SJCRH30 (cell line): ENCODE results near the gene TCAP. TPM values are rescaled to one million over a fixed set of nuclear protein-coding genes. Genes with fewer than 3 reads are reported as not detected.
"Not testable (repeated sequence)": the region's sequence is repeated elsewhere in the genome, so short reads cannot be mapped to it uniquely, and the experiment has no call there.

Source experiments
- DNase-seq, 2 experiments: peaks; one replicate each; pipeline ENCODE4 v3.0.0-alpha.2; 2015 to 2020
- H3K27ac ChIP-seq: fragments of 250-450 bp; sonication (Bioruptor Pico); 2 replicates; pipeline ENCODE4 v1.5.1; 2020; ENCODE audit warnings: mild to moderate bottlenecking, moderate library complexity
- H3K27me3 ChIP-seq: fragments of 250-450 bp; sonication (Bioruptor Pico); 2 replicates; pipeline ENCODE4 v1.5.1; 2020; ENCODE audit warnings: mild to moderate bottlenecking, moderate library complexity
- H3K36me3 ChIP-seq: fragments of 250-450 bp; sonication (Bioruptor Pico); 2 replicates; pipeline ENCODE4 v1.5.1; 2020; ENCODE audit warnings: mild to moderate bottlenecking, moderate library complexity
- H3K4me1 ChIP-seq: fragments of 250-450 bp; sonication (Bioruptor Pico); 2 replicates; pipeline ENCODE4 v1.5.1; 2020; ENCODE audit warnings: mild to moderate bottlenecking, moderate library complexity
- H3K4me3 ChIP-seq: fragments of 250-450 bp; sonication (Bioruptor Pico); 2 replicates; pipeline ENCODE4 v1.5.1; 2020; ENCODE audit warnings: mild to moderate bottlenecking, moderate library complexity
- H3K9me3 ChIP-seq: fragments of 250-450 bp; sonication (Bioruptor Pico); replicated peaks from 2 replicates; pipeline ENCODE4 v1.5.1; 2020; ENCODE audit warnings: mild to moderate bottlenecking, moderate library complexity
- total RNA-seq: library from RNA; depleted of rRNA; stranded (reverse); fragments of >200 nt; shearing (Covaris generic); gene quantifications from 2 replicates; pipeline ENCODE4 v1.2.3, GENCODE V29; 2014

TCAP gene
- total RNA-seq, 1 experiment from 2014 or later: 0.73 TPM

DNA sequence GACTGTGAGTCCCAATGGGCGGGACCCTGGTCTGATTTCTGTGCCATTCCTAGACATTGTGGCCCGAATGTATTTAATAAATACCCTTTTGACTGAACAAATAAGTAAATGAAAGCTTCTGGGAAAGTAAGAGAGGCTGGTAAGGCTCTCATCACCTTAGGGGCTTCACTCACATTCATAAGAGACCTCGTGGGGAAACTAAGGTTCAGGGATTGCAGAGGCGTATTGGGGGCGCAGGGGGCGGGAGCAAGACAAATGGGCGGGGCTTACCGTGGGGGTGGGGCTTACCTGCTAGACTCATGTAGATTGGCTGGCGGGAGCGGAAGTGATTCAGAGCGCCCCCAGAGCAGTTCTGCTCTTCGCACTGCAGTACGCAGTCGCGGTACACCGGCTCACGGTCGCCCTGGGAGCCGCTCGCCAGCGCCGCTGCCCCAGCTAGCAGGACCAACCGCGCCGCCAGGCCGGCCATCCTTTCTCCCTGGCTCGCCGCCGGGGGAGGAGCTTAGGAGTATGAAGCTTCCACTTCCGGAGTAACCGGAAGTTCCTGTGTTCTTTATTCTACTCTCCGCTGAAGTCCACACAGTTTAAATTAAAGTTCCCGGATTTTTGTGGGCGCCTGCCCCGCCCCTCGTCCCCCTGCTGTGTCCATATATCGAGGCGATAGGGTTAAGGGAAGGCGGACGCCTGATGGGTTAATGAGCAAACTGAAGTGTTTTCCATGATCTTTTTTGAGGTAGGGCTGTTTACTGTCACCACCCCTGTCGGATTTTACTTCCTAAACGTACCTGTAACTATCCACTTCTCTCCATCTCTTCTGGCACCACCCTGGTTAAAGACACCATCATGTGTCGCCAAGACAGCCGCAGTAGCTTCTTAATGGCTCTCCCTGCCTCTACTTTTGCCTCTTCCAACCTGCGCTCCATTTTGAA lies 22.7 kb downstream of the TCAP start, which contains the start of gene PGAP3:
TSS of gene PGAP3 (minus strand) at position 512 of the 929 bp plus-strand sequence. CDS start at position 469, 43 bp downstream.
- Histone ChIP-seq H3K9me3 (no peaks in the 10 kb centered on the region), H3K27me3 (no peaks in the 10 kb centered on the region), H3K36me3 (no peaks in the 10 kb centered on the region), H3K27ac (peak within 1 kb of the TSS; percentile 72), H3K4me1 (peaks cover 5% of the 10 kb centered on the region; the same call in 1 of the 2 replicates), H3K4me3 (peak within 1 kb of the TSS; percentile 65)
- peak; percentile 95 to 96 for DNase-seq

DNA sequence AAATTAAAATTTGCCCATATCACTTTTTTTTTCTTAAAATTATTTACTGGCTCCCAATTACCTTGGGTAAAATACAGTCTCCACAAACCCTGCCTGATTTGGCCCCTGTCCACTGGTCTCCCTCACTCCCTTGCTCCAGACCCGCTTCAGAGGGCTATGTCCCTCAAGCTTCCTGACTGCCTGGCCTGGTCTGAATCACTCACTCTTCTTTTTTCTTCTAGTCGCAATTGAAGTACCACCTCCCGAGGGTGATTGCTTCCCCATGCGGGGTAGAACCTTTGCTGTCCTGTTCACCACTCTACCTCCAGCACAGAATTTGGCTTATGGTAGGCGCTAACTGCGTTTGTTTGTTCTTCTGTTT lies 23.3 kb downstream of the TCAP start:
- no peak for DNase-seq
- Histone ChIP-seq H3K4me3 (peak overlapping the region; percentile 65), H3K9me3 (no peaks in the 10 kb centered on the region), H3K27ac (peak overlapping the region; percentile 72), H3K27me3 (no peaks in the 10 kb centered on the region), H3K36me3 (no peaks in the 10 kb centered on the region), H3K4me1 (peaks cover 5% of the 10 kb centered on the region; the same call in 1 of the 2 replicates)

GRCh38 chr17:39688945-39689344 lies 23.8 kb downstream of the TCAP start:
- no peak overlapping the region for H3K27ac ChIP-seq
- H3K9me3 ChIP-seq: no peaks in the 10 kb centered on the region
- H3K27me3 ChIP-seq: no peaks in the 10 kb centered on the region
- no peak for DNase-seq
- H3K4me3 ChIP-seq: peak overlapping the region; percentile 65
- no peaks in the 10 kb centered on the region for H3K36me3 ChIP-seq
- peaks cover 5% of the 10 kb centered on the region; the same call in 1 of the 2 replicates for H3K4me1 ChIP-seq

- DNase-seq: no peak
- Histone ChIP-seq H3K4me1 (no peaks in the 10 kb centered on the region), H3K9me3 (no peaks in the 10 kb centered on the region), H3K36me3 (no peaks in the 10 kb centered on the region), H3K27ac (no peak overlapping the region), H3K27me3 (no peaks in the 10 kb centered on the region), H3K4me3 (no peak overlapping the region)
These were observed 29.4 kb downstream of the TCAP start for GRCh38 chr17:39694593-39694992.

- Histone ChIP-seq H3K27ac (no peak overlapping the region), H3K9me3 (no peaks in the 10 kb centered on the region), H3K4me3 (no peak overlapping the region), H3K36me3 (no peaks in the 10 kb centered on the region), H3K27me3 (no peaks in the 10 kb centered on the region), H3K4me1 (no peaks in the 10 kb centered on the region)
- no peak for DNase-seq
These were observed 29.9 kb downstream of the TCAP start for GRCh38 chr17:39695089-39695474.

DNA sequence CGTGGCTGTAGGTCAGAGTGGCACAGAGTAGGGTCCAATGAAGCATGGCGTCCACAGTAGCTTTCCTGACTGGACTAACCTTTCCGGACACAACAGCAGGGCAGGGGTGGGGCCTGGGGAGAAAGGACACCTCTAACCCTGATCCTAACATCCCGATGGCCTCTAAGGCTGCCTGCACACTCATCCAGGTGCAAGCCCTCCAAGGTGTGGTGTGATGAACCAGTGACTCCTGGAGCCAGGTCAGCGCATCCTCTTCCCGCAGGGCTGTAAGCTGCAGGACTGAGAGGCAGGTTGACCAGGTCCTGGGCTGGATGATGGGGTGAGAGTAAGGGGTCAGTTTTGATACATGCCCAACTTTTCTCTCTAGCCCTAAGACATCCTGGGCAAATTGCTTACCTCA lies 31.6 kb downstream of the TCAP start:
- Histone ChIP-seq H3K9me3 (no peaks in the 10 kb centered on the region), H3K27ac (no peak overlapping the region), H3K27me3 (no peaks in the 10 kb centered on the region), H3K4me1 (no peaks in the 10 kb centered on the region), H3K4me3 (no peak overlapping the region), H3K36me3 (no peaks in the 10 kb centered on the region)
- no peak for DNase-seq

DNA sequence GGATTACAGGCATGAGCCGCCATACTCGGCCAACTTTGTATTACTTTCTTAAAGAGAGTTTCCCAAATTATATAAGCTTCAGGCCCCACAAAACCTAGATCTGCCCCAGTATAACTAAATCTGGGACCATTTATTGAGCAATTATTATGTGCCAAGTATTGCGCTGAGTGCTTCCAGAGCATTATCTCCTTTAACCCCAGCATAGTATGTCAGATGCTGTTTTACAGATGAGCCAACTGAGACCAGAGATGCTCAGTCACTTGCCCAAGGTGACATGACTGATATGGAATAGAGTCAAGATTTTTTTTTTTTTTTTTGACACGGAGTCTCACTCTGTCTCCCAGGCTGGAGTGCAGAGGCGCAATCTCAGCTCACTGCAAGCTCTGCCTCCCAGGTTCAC lies 32.8 kb downstream of the TCAP start:
- Histone ChIP-seq H3K4me3 (no peak overlapping the region), H3K4me1 (peaks cover 4% of the 10 kb centered on the region; the same call in 1 of the 2 replicates), H3K36me3 (no peaks in the 10 kb centered on the region), H3K27me3 (no peaks in the 10 kb centered on the region), H3K9me3 (no peaks in the 10 kb centered on the region), H3K27ac (no peak overlapping the region)
- DNase-seq: no peak

DNA sequence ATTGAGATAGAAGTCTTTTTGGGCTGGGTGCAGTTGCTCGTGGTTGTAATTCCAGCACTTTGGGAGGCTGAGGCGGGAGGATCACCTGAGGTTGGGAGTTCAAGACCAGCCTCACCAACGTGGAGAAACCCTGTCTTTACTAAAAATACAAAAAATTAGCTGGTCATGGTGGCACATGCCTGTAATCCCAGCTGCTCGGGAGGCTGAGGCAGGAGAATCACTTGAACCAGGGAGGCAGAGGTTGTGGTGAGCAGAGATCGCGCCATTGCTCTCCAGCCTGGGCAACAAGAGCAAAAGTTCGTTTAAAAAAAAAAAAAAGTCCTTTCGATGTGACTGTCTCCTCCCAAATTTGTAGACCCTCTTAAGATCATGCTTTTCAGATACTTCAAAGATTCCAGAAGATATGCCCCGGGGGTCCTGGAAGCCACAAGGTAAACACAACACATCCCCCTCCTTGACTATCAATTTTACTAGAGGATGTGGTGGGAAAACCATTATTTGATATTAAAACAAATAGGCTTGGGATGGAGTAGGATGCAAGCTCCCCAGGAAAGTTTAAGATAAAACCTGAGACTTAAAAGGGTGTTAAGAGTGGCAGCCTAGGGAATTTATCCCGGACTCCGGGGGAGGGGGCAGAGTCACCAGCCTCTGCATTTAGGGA lies 34.1 kb downstream of the TCAP start:
- H3K27ac ChIP-seq, H3K4me1 ChIP-seq, H3K27me3 ChIP-seq, DNase-seq, H3K36me3 ChIP-seq, H3K9me3 ChIP-seq: not testable (repeated sequence)
- H3K4me3 ChIP-seq: peak overlapping the region; percentile 61

DNA sequence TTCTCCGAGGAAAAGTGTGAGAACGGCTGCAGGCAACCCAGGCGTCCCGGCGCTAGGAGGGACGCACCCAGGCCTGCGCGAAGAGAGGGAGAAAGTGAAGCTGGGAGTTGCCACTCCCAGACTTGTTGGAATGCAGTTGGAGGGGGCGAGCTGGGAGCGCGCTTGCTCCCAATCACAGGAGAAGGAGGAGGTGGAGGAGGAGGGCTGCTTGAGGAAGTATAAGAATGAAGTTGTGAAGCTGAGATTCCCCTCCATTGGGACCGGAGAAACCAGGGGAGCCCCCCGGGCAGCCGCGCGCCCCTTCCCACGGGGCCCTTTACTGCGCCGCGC lies 34.6 kb downstream of the TCAP start, which contains the start of gene ERBB2:
TSS of gene ERBB2 (plus strand) at position 247 of the 330 bp plus-strand sequence. CDS start 175 bp downstream, outside the sequence.
- no peaks in the 10 kb centered on the region for H3K36me3 ChIP-seq
- no peak within 1 kb of the TSS for H3K27ac ChIP-seq
- peaks cover 4% of the 10 kb centered on the region; the same call in 1 of the 2 replicates for H3K4me1 ChIP-seq
- H3K9me3 ChIP-seq: no peaks in the 10 kb centered on the region
- H3K27me3 ChIP-seq: no peaks in the 10 kb centered on the region
- DNase-seq: peak; percentile 35 to 44
- H3K4me3 ChIP-seq: peak within 1 kb of the TSS; percentile 61

- DNase-seq: no peak
- Histone ChIP-seq H3K4me1 (peaks cover 4% of the 10 kb centered on the region; the same call in 1 of the 2 replicates), H3K27ac (no peak overlapping the region), H3K36me3 (no peaks in the 10 kb centered on the region), H3K9me3 (no peaks in the 10 kb centered on the region), H3K4me3 (peak overlapping the region; percentile 61), H3K27me3 (no peaks in the 10 kb centered on the region)
These were observed 35.2 kb downstream of the TCAP start for GRCh38 chr17:39700148-39700987.

GRCh38 chr17:39701012-39701783 lies 36.0 kb downstream of the TCAP start:
- Histone ChIP-seq H3K4me1 (peaks cover 4% of the 10 kb centered on the region; the same call in 1 of the 2 replicates), H3K9me3 (no peaks in the 10 kb centered on the region), H3K27me3 (no peaks in the 10 kb centered on the region), H3K36me3 (no peaks in the 10 kb centered on the region), H3K4me3 (no peak overlapping the region), H3K27ac (no peak overlapping the region)
- no peak for DNase-seq

GRCh38 chr17:39701784-39702422 lies 36.8 kb downstream of the TCAP start:
- H3K27ac ChIP-seq: no peak overlapping the region
- peaks cover 4% of the 10 kb centered on the region; the same call in 1 of the 2 replicates for H3K4me1 ChIP-seq
- H3K27me3 ChIP-seq: no peaks in the 10 kb centered on the region
- no peaks in the 10 kb centered on the region for H3K36me3 ChIP-seq
- H3K4me3 ChIP-seq: no peak overlapping the region
- no peak for DNase-seq
- H3K9me3 ChIP-seq: no peaks in the 10 kb centered on the region
